BLaER1 treated with 17β-estradiol and CSF1 and Interleukin-3, amounts not matched to agents 10 nM and 100 nM (cell line): ENCODE results near the gene ITFG1.

Experiments used
- H3K27ac ChIP-seq, 11 experiments: shearing (Covaris generic); formaldehyde crosslinking; 2 replicates each; pipeline ENCODE4 v1.8.1; 2022
- H3K27me3 ChIP-seq, 11 experiments: shearing (Covaris generic); formaldehyde crosslinking; 2 replicates each; pipeline ENCODE4 v1.8.1; 2022
- H3K36me3 ChIP-seq, 11 experiments: shearing (Covaris generic); formaldehyde crosslinking; 2 replicates each; pipeline ENCODE4 v1.8.1; 2022
- H3K4me1 ChIP-seq, 10 experiments: shearing (Covaris generic); formaldehyde crosslinking; 2 replicates each; pipeline ENCODE4 v1.8.1; 2022
- H3K4me2 ChIP-seq, 11 experiments: shearing (Covaris generic); formaldehyde crosslinking; 2 replicates each; pipeline ENCODE4 v1.8.1; 2022
- H3K4me3 ChIP-seq, 10 experiments: shearing (Covaris generic); formaldehyde crosslinking; 2 replicates each; pipeline ENCODE4 v1.8.1; 2022
- H3K9ac ChIP-seq, 11 experiments: shearing (Covaris generic); formaldehyde crosslinking; 2 replicates each; pipeline ENCODE4 v1.8.1; 2022
- H3K9me3 ChIP-seq, 11 experiments: shearing (Covaris generic); formaldehyde crosslinking; replicated peaks in 1 of 11; 2 replicates each; pipeline ENCODE4 v1.8.1; 2022
- H4K20me1 ChIP-seq, 11 experiments: shearing (Covaris generic); formaldehyde crosslinking; 2 replicates each; pipeline ENCODE4 v1.8.1; 2022
- Cebpa-rat ChIP-seq, 11 experiments: shearing (Covaris generic); IDR thresholded peaks; 2 replicates each; pipeline ENCODE4 v1.8.1; 2022

The ITFG1 gene

DNA sequence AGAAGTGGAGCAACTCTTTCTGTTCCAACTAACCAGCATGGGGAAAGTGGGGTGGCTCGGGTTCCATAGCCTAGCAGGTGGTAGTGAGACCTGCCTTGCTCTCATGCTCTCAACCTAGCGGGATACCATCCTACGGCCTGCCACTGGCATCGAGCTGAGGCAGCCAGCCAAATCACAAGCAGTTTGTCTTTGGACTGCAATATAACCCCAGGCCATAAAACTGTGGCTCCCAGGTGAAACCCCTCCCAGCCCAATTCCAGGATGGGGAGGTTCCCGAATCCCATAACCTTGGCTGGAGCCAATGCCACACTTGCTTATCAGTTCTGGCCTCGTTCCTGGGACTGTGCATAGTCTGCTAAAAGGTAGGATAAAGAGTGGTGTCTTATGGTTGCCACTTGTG is 161.3 kb downstream of the ITFG1 start:
- Histone ChIP-seq H3K36me3 (peaks cover 22 to 64% (median 34%) of the 10 kb centered on the region in 11 experiments), H3K27me3 (no peaks in the 10 kb centered on the region)

GRCh38 chr16:47284999-47285398 is 175.9 kb downstream of the ITFG1 start:
- peaks cover 14 to 41% (median 28%) of the 10 kb centered on the region in 11 experiments; a peak in 21 of 22 replicates for H3K36me3 ChIP-seq
- H3K4me1 ChIP-seq: no peaks in the 10 kb centered on the region
- H3K27ac ChIP-seq: no peak overlapping the region
- H3K9ac ChIP-seq: no peak overlapping the region
- H3K4me2 ChIP-seq: no peak overlapping the region
- H3K9me3 ChIP-seq: peaks cover 10 to 26% (median 17%) of the 10 kb centered on the region in 11 experiments; a peak in 19 of 22 replicates
- TF ChIP-seq Cebpa-rat (IDR thresholded peaks at IDR 0.05): no peak
- H3K27me3 ChIP-seq: no peaks in the 10 kb centered on the region
- H3K4me3 ChIP-seq: no peak overlapping the region
- no peaks in the 10 kb centered on the region for H4K20me1 ChIP-seq

More for the DNA sequence above, 161.3 kb downstream of the ITFG1 start:
- H3K9me3 ChIP-seq: peaks cover 14 to 24% (median 19%) of the 10 kb centered on the region in 11 experiments
- no peak overlapping the region for H3K9ac ChIP-seq
- 0 out of 20 replicates have a peak, but pooled peaks cover 0 to 6% (median 0%) of the 10 kb centered on the region in 10 experiments for H3K4me1 ChIP-seq
- H3K27ac ChIP-seq: no peak overlapping the region
- TF ChIP-seq Cebpa-rat (IDR thresholded peaks at IDR 0.05): no peak
- H3K4me2 ChIP-seq: no peak overlapping the region
- H4K20me1 ChIP-seq: no peaks in the 10 kb centered on the region
- no peak overlapping the region for H3K4me3 ChIP-seq

DNA sequence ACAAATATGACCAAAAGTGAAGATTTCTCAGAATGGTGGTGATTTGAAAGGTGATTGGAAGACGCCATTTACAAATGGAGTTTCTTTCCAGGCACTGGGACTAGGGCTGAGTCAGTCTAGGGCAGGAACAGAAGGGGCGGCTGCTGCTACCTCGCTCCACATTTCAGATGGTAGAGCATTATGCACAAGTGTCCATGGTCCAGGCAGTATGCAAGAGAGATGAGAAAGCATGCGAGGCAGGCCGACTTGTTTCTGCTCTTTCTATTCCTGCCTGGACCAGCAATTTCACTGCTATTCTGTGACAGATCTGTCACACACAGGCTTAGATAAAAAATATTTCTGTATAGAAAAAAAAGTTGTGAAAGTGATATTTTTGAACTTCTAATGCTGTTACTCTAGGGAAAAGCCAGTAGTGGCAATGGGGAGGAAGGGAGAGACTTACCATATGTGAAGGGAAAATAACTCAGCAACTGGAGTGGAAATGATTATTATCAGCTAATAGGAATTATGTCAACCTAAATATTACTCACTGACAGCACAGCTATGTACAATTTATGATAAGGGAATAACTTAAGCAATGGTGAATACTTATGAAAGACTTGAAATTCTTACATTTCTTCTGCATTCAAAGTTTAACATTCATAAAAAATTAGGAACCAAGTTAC is 182.4 kb downstream of the ITFG1 start:
- Histone ChIP-seq H3K4me2 (no peak overlapping the region), H3K9ac (no peak overlapping the region), H3K27me3 (no peaks in the 10 kb centered on the region), H3K4me1 (no peaks in the 10 kb centered on the region), H3K9me3 (peaks cover 4 to 12% (median 6%) of the 10 kb centered on the region in 11 experiments; a peak in 19 of 22 replicates), H3K36me3 (peaks cover 0 to 20% (median 10%) of the 10 kb centered on the region in 11 experiments; a peak in 15 of 22 replicates), H3K4me3 (no peak overlapping the region), H4K20me1 (no peaks in the 10 kb centered on the region), H3K27ac (no peak overlapping the region)
- TF ChIP-seq Cebpa-rat (IDR thresholded peaks at IDR 0.05): no peak

- no peaks in the 10 kb centered on the region for H3K4me1 ChIP-seq
- no peak overlapping the region for H3K9ac ChIP-seq
- no peaks in the 10 kb centered on the region for H3K27me3 ChIP-seq
- peaks cover 0 to under 1% (median 0%) of the 10 kb centered on the region in 11 experiments; a peak in 1 of 22 replicates for H3K9me3 ChIP-seq
- no peak overlapping the region for H3K27ac ChIP-seq
- H3K4me3 ChIP-seq: no peak overlapping the region
- no peak overlapping the region for H3K4me2 ChIP-seq
- H4K20me1 ChIP-seq: no peaks in the 10 kb centered on the region
- H3K36me3 ChIP-seq: peaks cover 0 to 27% (median 5%) of the 10 kb centered on the region in 11 experiments; a peak in 8 of 22 replicates
- no peak for TF ChIP-seq Cebpa-rat (IDR thresholded peaks at IDR 0.05)
Measured at GRCh38 chr16:47276522-47276921, 184.3 kb downstream of the ITFG1 start.

- no peaks in the 10 kb centered on the region for H4K20me1 ChIP-seq
- no peak for TF ChIP-seq Cebpa-rat (IDR thresholded peaks at IDR 0.05)
- H3K4me1 ChIP-seq: no peaks in the 10 kb centered on the region
- no peak overlapping the region for H3K9ac ChIP-seq
- H3K9me3 ChIP-seq: no peaks in the 10 kb centered on the region
- no peak overlapping the region for H3K27ac ChIP-seq
- no peak overlapping the region for H3K4me2 ChIP-seq
- H3K27me3 ChIP-seq: no peaks in the 10 kb centered on the region
- H3K4me3 ChIP-seq: no peak overlapping the region
- H3K36me3 ChIP-seq: peaks cover 8 to 45% (median 17%) of the 10 kb centered on the region in 11 experiments; a peak in 21 of 22 replicates
Measured at GRCh38 chr16:47262938-47263337, 197.9 kb downstream of the ITFG1 start.

DNA sequence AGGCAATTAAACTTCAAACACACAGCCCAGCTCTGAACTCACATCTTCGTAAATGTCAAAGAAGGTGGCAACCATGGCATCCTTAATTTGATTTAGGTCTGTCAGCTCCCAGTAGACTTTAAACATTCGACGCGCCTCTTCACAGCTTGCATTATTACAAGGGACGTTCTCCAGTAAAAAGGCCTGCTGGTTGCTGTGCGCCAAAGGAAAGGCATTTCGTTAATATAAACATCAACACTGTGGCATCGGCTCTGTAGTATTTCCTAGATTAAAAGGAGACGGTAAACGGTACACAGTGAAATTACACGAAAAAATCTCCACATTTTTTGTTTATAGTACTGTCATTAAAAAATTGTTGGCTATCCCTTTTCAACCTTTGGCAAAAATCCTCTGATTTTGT is 200.4 kb downstream of the ITFG1 start:
- Histone ChIP-seq H3K9me3 (no peaks in the 10 kb centered on the region), H3K4me3 (no peak overlapping the region), H3K27ac (no peak overlapping the region), H3K4me1 (no peaks in the 10 kb centered on the region), H3K36me3 (peaks cover 21 to 62% (median 36%) of the 10 kb centered on the region in 11 experiments), H4K20me1 (no peaks in the 10 kb centered on the region), H3K4me2 (no peak overlapping the region), H3K9ac (no peak overlapping the region), H3K27me3 (no peaks in the 10 kb centered on the region)
- no peak for TF ChIP-seq Cebpa-rat (IDR thresholded peaks at IDR 0.05)

DNA sequence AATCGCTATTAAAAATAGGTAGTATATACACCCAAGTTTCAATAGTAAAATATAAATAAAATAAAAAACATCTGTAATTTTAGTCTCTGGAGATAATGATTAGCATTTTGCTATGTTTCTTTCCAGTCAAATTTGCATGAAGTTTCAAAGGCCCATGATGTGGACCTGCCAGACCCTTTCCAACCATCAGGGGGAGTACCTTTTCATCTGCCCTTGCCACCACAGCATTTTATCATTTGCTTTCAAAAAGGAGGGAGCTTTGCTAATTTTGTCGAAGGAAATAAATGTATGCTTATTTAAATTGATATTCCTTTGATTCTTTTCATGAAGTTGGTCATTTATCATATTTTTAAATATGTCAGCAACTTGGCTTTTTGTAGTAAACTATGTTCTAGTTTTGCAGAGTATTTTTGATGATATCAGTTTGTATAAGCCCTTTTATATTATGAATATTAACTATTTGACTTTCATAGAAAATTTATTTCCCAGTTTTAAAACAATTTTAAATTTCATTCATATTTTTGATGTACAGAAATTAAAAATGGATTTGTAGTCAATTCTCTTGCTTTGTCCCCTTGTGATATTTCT is 201.9 kb downstream of the ITFG1 start:
- Histone ChIP-seq H3K4me3 (no peak overlapping the region), H3K9ac (no peak overlapping the region), H4K20me1 (no peaks in the 10 kb centered on the region), H3K27ac (no peak overlapping the region), H3K36me3 (peaks cover 29 to 77% (median 36%) of the 10 kb centered on the region in 11 experiments), H3K4me1 (no peaks in the 10 kb centered on the region; a peak in 1 of 20 replicates), H3K9me3 (no peaks in the 10 kb centered on the region), H3K4me2 (no peak overlapping the region), H3K27me3 (no peaks in the 10 kb centered on the region)
- TF ChIP-seq Cebpa-rat (IDR thresholded peaks at IDR 0.05): no peak

GRCh38 chr16:47254756-47255155 is 206.1 kb downstream of the ITFG1 start:
- Histone ChIP-seq H3K4me1 (no peaks in the 10 kb centered on the region; a peak in 1 of 20 replicates), H3K27me3 (no peaks in the 10 kb centered on the region), H3K36me3 (peaks cover 18 to 77% (median 27%) of the 10 kb centered on the region in 11 experiments), H3K4me3 (no peak overlapping the region), H3K9me3 (no peaks in the 10 kb centered on the region), H3K9ac (no peak overlapping the region), H4K20me1 (no peaks in the 10 kb centered on the region), H3K27ac (no peak overlapping the region), H3K4me2 (no peak overlapping the region)
- no peak for TF ChIP-seq Cebpa-rat (IDR thresholded peaks at IDR 0.05)

DNA sequence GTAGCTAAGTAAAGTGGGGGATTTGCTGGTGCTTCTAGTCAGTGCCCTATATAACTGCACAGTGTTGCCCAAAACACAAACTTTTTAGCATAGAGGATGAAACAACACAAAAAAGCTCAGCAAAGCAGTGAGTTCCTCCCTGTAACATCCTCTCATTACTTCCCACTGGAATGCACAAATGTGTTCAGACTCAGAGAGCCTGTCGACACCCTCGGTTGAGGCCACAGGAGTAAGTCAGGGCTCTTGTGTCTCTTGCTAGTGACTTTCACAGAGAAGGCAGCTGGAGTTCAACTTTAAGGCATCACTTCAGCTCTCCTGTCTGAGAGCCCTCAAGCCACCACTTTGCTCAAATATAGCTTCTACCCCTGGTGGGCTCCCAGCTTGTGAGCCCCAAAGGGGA is 209.9 kb downstream of the ITFG1 start:
- no peak for TF ChIP-seq Cebpa-rat (IDR thresholded peaks at IDR 0.05)
- Histone ChIP-seq H3K36me3 (peaks cover 3 to 63% (median 13%) of the 10 kb centered on the region in 11 experiments; a peak in 14 of 22 replicates), H3K9ac (no peak overlapping the region), H3K4me2 (no peak overlapping the region), H3K9me3 (no peaks in the 10 kb centered on the region), H3K4me3 (no peak overlapping the region), H3K27me3 (no peaks in the 10 kb centered on the region), H3K27ac (no peak overlapping the region), H3K4me1 (no peaks in the 10 kb centered on the region; a peak in 1 of 20 replicates), H4K20me1 (no peaks in the 10 kb centered on the region)
